Mesenchymal stem cell (in vitro differentiated cells and primary cell): ENCODE measurements around the gene KCNK7.

Experiments
- DNase-seq: peaks from one replicate; pipeline ENCODE4 v3.0.0-alpha.2; 2013
- H2AFZ ChIP-seq: one replicate; pipeline ENCODE4 v1.6.1; 2013; ENCODE audit warnings: low read depth, mild to moderate bottlenecking, control low read depth, inconsistent platforms, low read length, moderate library complexity
- H2AK5ac ChIP-seq: 2 replicates; pipeline ENCODE4 v1.6.1; 2013; ENCODE audit warnings: low read length, moderate library complexity, mild to moderate bottlenecking, inconsistent platforms; ENCODE audit not compliant: severe bottlenecking
- H2BK120ac ChIP-seq: one replicate; pipeline ENCODE4 v1.6.1; 2013; ENCODE audit warnings: low read depth, mild to moderate bottlenecking, inconsistent platforms, low read length, moderate library complexity
- H2BK12ac ChIP-seq, 2 experiments: one replicate each; pipeline ENCODE4 v1.6.1; 2013; ENCODE audit warnings: inconsistent platforms in 2 of 2, low read length in 2 of 2, mild to moderate bottlenecking in 2 of 2, moderate library complexity in 2 of 2, control low read depth in 1 of 2
- H2BK15ac ChIP-seq: one replicate; pipeline ENCODE4 v1.6.1; 2013; ENCODE audit warnings: mild to moderate bottlenecking, low read depth, inconsistent platforms; ENCODE audit not compliant: poor library complexity, severe bottlenecking
- H2BK5ac ChIP-seq: 2 replicates; pipeline ENCODE4 v1.6.1; 2013; ENCODE audit warnings: low read depth, mild to moderate bottlenecking, low read length, control low read depth, inconsistent platforms; ENCODE audit not compliant: poor library complexity, severe bottlenecking
- H3K14ac ChIP-seq, 2 experiments: one replicate each; pipeline ENCODE4 v1.6.1; 2013; ENCODE audit warnings: inconsistent platforms in 2 of 2, low read length in 2 of 2, control low read depth in 1 of 2, mild to moderate bottlenecking in 1 of 2, moderate library complexity in 1 of 2
- H3K18ac ChIP-seq, 2 experiments: one replicate each; pipeline ENCODE4 v1.6.1; 2013; ENCODE audit warnings: inconsistent platforms in 2 of 2, low read length in 2 of 2, control low read depth in 1 of 2, low read depth in 1 of 2, mild to moderate bottlenecking in 1 of 2
- H3K23ac ChIP-seq, 2 experiments: one replicate each; pipeline ENCODE4 v1.6.1; 2013; ENCODE audit warnings: inconsistent platforms in 2 of 2, low read length in 2 of 2, mild to moderate bottlenecking in 2 of 2, moderate library complexity in 2 of 2, control low read depth in 1 of 2
- H3K27ac ChIP-seq: 2 replicates; pipeline ENCODE4 v1.5.1; 2013; ENCODE audit warnings: mild to moderate bottlenecking, moderate library complexity, low read length, control low read depth, inconsistent platforms; ENCODE audit not compliant: poor library complexity, severe bottlenecking
- H3K27me3 ChIP-seq, 2 experiments: 2 replicates each; pipeline versions ENCODE4 v1.6.1 to v1.7.0; 2013; ENCODE audit warnings: low read length in 2 of 2, mild to moderate bottlenecking in 2 of 2, moderate library complexity in 2 of 2, control low read depth in 1 of 2, inconsistent platforms in 1 of 2; ENCODE audit not compliant: control insufficient read depth in 1 of 2, insufficient read depth in 1 of 2
- H3K36me3 ChIP-seq, 2 experiments: 2 replicates each; pipeline versions ENCODE4 v1.6.1 to v1.7.0; 2013; ENCODE audit warnings: low read length in 2 of 2, control low read depth in 1 of 2, inconsistent platforms in 1 of 2, low read depth in 1 of 2, mild to moderate bottlenecking in 1 of 2; ENCODE audit not compliant: insufficient read depth in 2 of 2, control insufficient read depth in 1 of 2
- H3K4ac ChIP-seq, 2 experiments: one replicate each; pipeline ENCODE4 v1.6.1; 2013; ENCODE audit warnings: inconsistent platforms in 2 of 2, low read length in 2 of 2, mild to moderate bottlenecking in 2 of 2, moderate library complexity in 2 of 2, control low read depth in 1 of 2, low read depth in 1 of 2
- H3K4me1 ChIP-seq: 2 replicates; pipeline ENCODE4 v1.6.1; 2013; ENCODE audit warnings: low read depth, low read length, control low read depth; ENCODE audit not compliant: control insufficient read depth, insufficient read depth
- H3K4me2 ChIP-seq: 2 replicates; pipeline ENCODE4 v1.6.1; 2013; ENCODE audit warnings: low read length, mild to moderate bottlenecking, inconsistent platforms; ENCODE audit not compliant: poor library complexity, severe bottlenecking
- H3K4me3 ChIP-seq, 2 experiments: 2 replicates each; pipeline versions ENCODE4 v1.5.1 to v1.7.0; 2013; ENCODE audit warnings: low read length in 2 of 2, mild to moderate bottlenecking in 2 of 2, control low read depth in 1 of 2, low read depth in 1 of 2; ENCODE audit not compliant: insufficient read depth in 1 of 2
- H3K79me1 ChIP-seq: replicated peaks from 2 replicates; pipeline ENCODE4 v1.6.1; 2013; ENCODE audit warnings: mild to moderate bottlenecking, control low read depth, low read length, inconsistent platforms; ENCODE audit not compliant: poor library complexity, severe bottlenecking
- H3K9ac ChIP-seq: 2 replicates; pipeline ENCODE4 v1.7.0; 2013; ENCODE audit warnings: mild to moderate bottlenecking, low read length, moderate library complexity
- H3K9me3 ChIP-seq: 2 replicates; pipeline ENCODE4 v1.7.0; 2013; ENCODE audit warnings: mild to moderate bottlenecking, low read length; ENCODE audit not compliant: control insufficient read depth
- H4K8ac ChIP-seq: one replicate; pipeline ENCODE4 v1.6.1; 2013; ENCODE audit warnings: inconsistent platforms, mild to moderate bottlenecking, low read length, moderate library complexity
- H4K91ac ChIP-seq: one replicate; pipeline ENCODE4 v1.6.1; 2013; ENCODE audit warnings: mild to moderate bottlenecking, low read length, inconsistent platforms
- WGBS: methylation state at CpG from one replicate; pipeline ENCODE4 v1.1.7; 2013; ENCODE audit warnings: mixed read lengths; 5-methylcytosine and 5-hydroxymethylcytosine counted together

KCNK7 gene

DNA sequence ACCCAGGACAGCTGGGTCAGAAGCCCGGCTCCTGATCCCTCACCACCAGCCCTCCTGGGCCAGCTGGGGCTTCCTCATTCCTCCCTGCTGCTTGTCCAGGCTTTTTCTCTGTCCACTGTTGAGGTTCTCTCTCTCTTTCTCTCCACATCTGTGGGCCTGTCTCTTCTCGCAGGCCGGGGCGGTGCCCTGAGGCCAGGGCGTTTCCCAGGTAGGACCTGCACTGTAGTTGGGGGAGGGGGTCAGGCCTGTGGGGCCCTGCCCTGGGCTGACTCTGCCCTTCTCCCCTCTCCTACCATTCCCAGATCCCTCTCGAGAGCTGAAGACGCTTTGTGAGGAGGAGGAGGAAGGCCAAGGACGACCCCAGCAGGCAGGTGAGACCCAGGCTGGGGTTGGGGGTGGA is 14.8 kb downstream of the KCNK7 start:
- Histone ChIP-seq H4K91ac (no peak overlapping the region), H3K4me3 (no peak overlapping the region), H3K79me1 (peaks cover 23% of the 10 kb centered on the region), H3K27me3 (no peaks in the 10 kb centered on the region), H4K8ac (no peak overlapping the region), H3K9ac (no peak overlapping the region), H3K14ac (no peak overlapping the region), H3K4ac (no peak overlapping the region), H3K4me2 (no peak overlapping the region), H2BK5ac (no peak overlapping the region), H2AK5ac (no peak overlapping the region), H3K23ac (no peak overlapping the region), H3K4me1 (peaks cover 25% of the 10 kb centered on the region), H3K18ac (no peak overlapping the region), H2AFZ (no peak overlapping the region), H3K36me3 (peaks cover 58 to 59% of the 10 kb centered on the region in 2 experiments), H2BK15ac (no peak overlapping the region), H3K27ac (no peak overlapping the region), H2BK120ac (no peak overlapping the region), H3K9me3 (no peaks in the 10 kb centered on the region), H2BK12ac (no peak overlapping the region)
- DNase-seq, result no peak
- 97% methylated on average over 3 of the region's 8 CpGs for WGBS

DNA sequence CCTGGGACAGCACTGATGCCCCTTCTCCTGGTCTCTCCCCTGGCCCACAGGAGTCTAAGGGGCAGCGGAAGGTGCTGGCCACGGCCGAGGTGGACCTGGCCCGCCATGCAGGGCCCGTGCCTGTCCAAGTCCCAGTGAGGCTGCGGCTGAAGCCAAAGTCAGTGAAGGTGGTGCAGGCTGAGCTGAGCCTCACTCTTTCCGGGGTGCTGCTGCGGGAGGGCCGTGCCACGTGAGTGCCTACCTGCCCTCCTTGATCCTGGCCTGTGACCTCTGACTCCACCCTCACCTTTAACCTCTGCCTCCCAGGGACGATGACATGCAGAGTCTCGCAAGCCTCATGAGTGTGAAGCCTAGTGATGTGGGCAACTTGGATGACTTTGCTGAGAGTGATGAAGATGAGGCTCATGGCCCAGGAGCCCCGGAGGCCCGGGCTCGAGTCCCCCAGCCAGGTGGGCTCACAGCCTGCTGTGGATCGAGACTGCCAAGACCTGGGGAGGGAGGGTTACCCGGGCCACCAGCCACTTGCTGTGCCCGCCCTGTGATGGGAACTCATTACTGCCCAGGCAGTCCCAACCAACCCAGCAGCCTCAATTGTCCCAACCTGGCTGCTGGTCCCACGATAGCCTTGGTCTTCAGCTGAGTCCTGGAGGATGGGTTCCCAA is 15.4 kb downstream of the KCNK7 start:
- peaks cover 23% of the 10 kb centered on the region for H3K79me1 ChIP-seq
- no peak overlapping the region for H4K91ac ChIP-seq
- no peak overlapping the region for H3K18ac ChIP-seq
- H2AK5ac ChIP-seq, result no peak overlapping the region
- H4K8ac ChIP-seq, result no peak overlapping the region
- no peak overlapping the region for H3K23ac ChIP-seq
- no peak overlapping the region for H2BK120ac ChIP-seq
- H3K9me3 ChIP-seq, result no peaks in the 10 kb centered on the region
- peaks cover 53 to 54% of the 10 kb centered on the region in 2 experiments for H3K36me3 ChIP-seq
- no peak overlapping the region for H2AFZ ChIP-seq
- H2BK12ac ChIP-seq, result no peak overlapping the region
- H3K9ac ChIP-seq, result no peak overlapping the region
- no peak overlapping the region for H3K4me3 ChIP-seq
- no peak overlapping the region for H2BK15ac ChIP-seq
- H3K27ac ChIP-seq, result no peak overlapping the region
- H3K4ac ChIP-seq, result no peak overlapping the region
- H3K14ac ChIP-seq, result no peak overlapping the region
- no peak for DNase-seq
- no peak overlapping the region for H3K4me2 ChIP-seq
- WGBS, result 95% methylated on average over 18 of the region's 19 CpGs
- peaks cover 27% of the 10 kb centered on the region for H3K4me1 ChIP-seq
- H3K27me3 ChIP-seq, result no peaks in the 10 kb centered on the region
- no peak overlapping the region for H2BK5ac ChIP-seq

DNA sequence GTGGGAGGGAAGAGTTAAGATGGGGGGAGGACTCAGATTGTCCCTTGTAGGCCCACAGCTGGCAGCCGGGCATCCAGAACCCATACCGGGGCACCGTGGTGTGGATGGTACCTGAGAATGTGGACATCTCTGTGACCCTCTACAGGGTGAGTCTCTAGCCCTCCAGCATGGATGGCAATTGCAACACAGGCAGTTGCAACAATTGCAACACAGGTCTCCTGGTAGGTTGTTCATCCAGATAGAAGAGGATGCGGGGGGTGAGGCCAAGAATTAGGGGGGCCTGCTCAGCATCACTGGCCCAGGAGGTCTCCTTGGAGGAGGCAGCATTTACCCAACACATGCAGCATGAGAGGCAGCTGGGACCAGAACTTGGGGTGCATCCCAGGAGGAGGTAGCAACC is 16.3 kb downstream of the KCNK7 start:
- H2BK12ac ChIP-seq, result no peak overlapping the region
- no peak for DNase-seq
- H3K4me1 ChIP-seq, result peaks cover 33% of the 10 kb centered on the region
- H3K9ac ChIP-seq, result no peak overlapping the region
- H2BK120ac ChIP-seq, result no peak overlapping the region
- H4K91ac ChIP-seq, result no peak overlapping the region
- H3K4ac ChIP-seq, result no peak overlapping the region
- no peak overlapping the region for H3K18ac ChIP-seq
- H3K4me3 ChIP-seq, result no peak overlapping the region
- no peak overlapping the region for H3K4me2 ChIP-seq
- H3K14ac ChIP-seq, result no peak overlapping the region
- H3K23ac ChIP-seq, result no peak overlapping the region
- no peaks in the 10 kb centered on the region for H3K9me3 ChIP-seq
- H4K8ac ChIP-seq, result no peak overlapping the region
- H2BK15ac ChIP-seq, result no peak overlapping the region
- no peak overlapping the region for H2AK5ac ChIP-seq
- WGBS, result 96% methylated on average over 4 of the region's 4 CpGs
- no peaks in the 10 kb centered on the region for H3K27me3 ChIP-seq
- H3K36me3 ChIP-seq, result peaks cover 45 to 51% of the 10 kb centered on the region in 2 experiments
- H3K79me1 ChIP-seq, result peaks cover 23% of the 10 kb centered on the region
- H2BK5ac ChIP-seq, result no peak overlapping the region
- H2AFZ ChIP-seq, result no peak overlapping the region
- H3K27ac ChIP-seq, result no peak overlapping the region

DNA sequence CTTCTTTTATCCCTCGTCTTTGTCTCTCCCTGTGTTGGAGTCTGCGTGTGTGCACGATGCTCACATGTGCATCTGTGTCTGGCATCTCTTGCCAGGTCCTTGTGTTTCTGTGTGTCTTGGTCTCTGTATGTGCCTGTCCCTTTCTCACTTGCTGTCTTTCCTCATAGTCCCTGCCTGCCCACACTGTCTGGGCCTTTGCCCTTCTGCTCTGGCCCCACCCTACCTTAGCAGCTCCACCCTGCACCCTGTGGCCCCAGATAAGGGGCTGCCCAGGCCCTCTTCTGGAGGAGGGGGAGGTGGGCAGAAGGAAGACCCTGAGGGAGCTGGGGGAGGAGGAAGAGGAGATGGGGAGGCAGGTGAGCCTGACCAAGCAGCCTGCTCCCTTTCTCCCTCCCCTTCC is 16.9 kb downstream of the KCNK7 start:
- Histone ChIP-seq H2BK15ac (no peak overlapping the region), H3K9ac (no peak overlapping the region), H3K27me3 (no peaks in the 10 kb centered on the region), H3K23ac (no peak overlapping the region), H3K4ac (no peak overlapping the region), H3K36me3 (peaks cover 41 to 46% of the 10 kb centered on the region in 2 experiments), H3K4me1 (peaks cover 34% of the 10 kb centered on the region), H4K91ac (no peak overlapping the region), H2AK5ac (no peak overlapping the region), H3K79me1 (peaks cover 22% of the 10 kb centered on the region), H4K8ac (no peak overlapping the region), H2BK12ac (no peak overlapping the region), H3K4me2 (no peak overlapping the region), H3K18ac (no peak overlapping the region), H2BK5ac (no peak overlapping the region), H2BK120ac (no peak overlapping the region), H2AFZ (no peak overlapping the region), H3K27ac (no peak overlapping the region), H3K4me3 (no peak overlapping the region), H3K9me3 (no peaks in the 10 kb centered on the region), H3K14ac (no peak overlapping the region)
- WGBS, result 90% methylated on average over 3 of the region's 3 CpGs
- no peak for DNase-seq
